GM23338 (cell line): ENCODE results near the gene NUDT6.
A peak's percentile ranks its signal among the peaks of the same experiment; 100 is the strongest.

Experiments
- CREB1 ChIP-seq: fragments of 250-450 bp; sonication (Bioruptor Pico); IDR thresholded peaks from 2 replicates; pipeline ENCODE4 v1.5.0; 2020; ENCODE audit warnings: low read depth, mild to moderate bottlenecking, moderate library complexity
- EZH2 ChIP-seq: fragments of 200-600 bp; sonication (generic); IDR thresholded peaks from one replicate; pipeline ENCODE4 v1.8.0; 2017; ENCODE audit warnings: antibody characterized with exemption, mild to moderate bottlenecking, low read depth; ENCODE audit not compliant: unreplicated experiment
- EZH2phosphoT487 ChIP-seq: fragments of 200-600 bp; sonication (generic); IDR thresholded peaks from one replicate; pipeline ENCODE4 v1.8.1; 2018; ENCODE audit warnings: antibody characterized with exemption; ENCODE audit not compliant: unreplicated experiment
- JUNB ChIP-seq: IDR thresholded peaks from one replicate; pipeline ENCODE4 v1.6.1; 2016; ENCODE audit warnings: antibody characterized with exemption; ENCODE audit not compliant: unreplicated experiment
- NANOG ChIP-seq: IDR thresholded peaks from 2 replicates; pipeline ENCODE4 v1.6.1; 2016; ENCODE audit warnings: antibody characterized with exemption, borderline replicate concordance
- POLR2AphosphoS5 ChIP-seq: IDR thresholded peaks from 2 replicates; pipeline ENCODE4 v1.6.1; 2016; ENCODE audit warnings: antibody characterized with exemption, low read depth
- STAT1 ChIP-seq: IDR thresholded peaks from one replicate; pipeline ENCODE4 v1.6.1; 2016; ENCODE audit warnings: antibody characterized with exemption; ENCODE audit not compliant: unreplicated experiment
- ZNF114 ChIP-seq: fragments of 250-450 bp; sonication (Bioruptor Pico); IDR thresholded peaks from 2 replicates; pipeline ENCODE4 v1.5.0; 2020; ENCODE audit warnings: mild to moderate bottlenecking, moderate library complexity
- TF ChIP-seq, protein P1 (sequence below), 2 experiments: fragments of 200-600 bp in 1 of 2; sonication (generic) in 1 of 2; conservative IDR thresholded peaks; 2 replicates each; pipeline versions ENCODE4 v1.5.1 to v1.6.1; 2016 to 2017; ENCODE audit warnings: antibody characterized with exemption in 2 of 2, low read depth in 2 of 2, mild to moderate bottlenecking in 2 of 2, moderate library complexity in 1 of 2
- TF ChIP-seq, protein P2 (sequence below): IDR thresholded peaks from 2 replicates; pipeline ENCODE4 v1.6.1; 2016; ENCODE audit warnings: antibody characterized with exemption
- TF ChIP-seq, protein P3 (sequence below): IDR thresholded peaks from one replicate; pipeline ENCODE4 v1.6.1; 2018; ENCODE audit warnings: antibody characterized with exemption; ENCODE audit not compliant: unreplicated experiment
- TF ChIP-seq, protein P4 (sequence below): fragments of 250-450 bp; sonication (Bioruptor Pico); IDR thresholded peaks from 2 replicates; pipeline ENCODE4 v1.5.0; 2020; ENCODE audit warnings: mild to moderate bottlenecking, moderate library complexity

DNA sequence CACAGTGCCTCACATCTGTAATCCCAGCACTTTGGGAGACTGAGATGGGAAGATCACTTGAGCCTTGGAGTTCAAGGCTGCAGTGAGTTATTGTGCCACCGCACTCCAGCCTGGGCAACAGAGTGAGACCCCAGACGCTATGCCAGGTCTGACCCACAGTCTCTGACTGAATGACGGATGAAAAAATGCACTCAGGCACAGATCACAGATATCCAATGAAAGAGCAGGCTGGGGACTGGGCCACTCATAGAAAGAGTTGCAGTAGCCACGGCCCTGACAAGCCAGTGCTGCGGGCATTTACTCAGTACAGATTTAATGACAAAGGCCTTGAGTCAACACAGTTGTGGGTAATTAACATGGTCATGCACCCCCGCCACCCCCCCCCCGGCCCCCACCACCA is 22.7 kb downstream of the NUDT6 start:
- TF ChIP-seq, protein P1, sequence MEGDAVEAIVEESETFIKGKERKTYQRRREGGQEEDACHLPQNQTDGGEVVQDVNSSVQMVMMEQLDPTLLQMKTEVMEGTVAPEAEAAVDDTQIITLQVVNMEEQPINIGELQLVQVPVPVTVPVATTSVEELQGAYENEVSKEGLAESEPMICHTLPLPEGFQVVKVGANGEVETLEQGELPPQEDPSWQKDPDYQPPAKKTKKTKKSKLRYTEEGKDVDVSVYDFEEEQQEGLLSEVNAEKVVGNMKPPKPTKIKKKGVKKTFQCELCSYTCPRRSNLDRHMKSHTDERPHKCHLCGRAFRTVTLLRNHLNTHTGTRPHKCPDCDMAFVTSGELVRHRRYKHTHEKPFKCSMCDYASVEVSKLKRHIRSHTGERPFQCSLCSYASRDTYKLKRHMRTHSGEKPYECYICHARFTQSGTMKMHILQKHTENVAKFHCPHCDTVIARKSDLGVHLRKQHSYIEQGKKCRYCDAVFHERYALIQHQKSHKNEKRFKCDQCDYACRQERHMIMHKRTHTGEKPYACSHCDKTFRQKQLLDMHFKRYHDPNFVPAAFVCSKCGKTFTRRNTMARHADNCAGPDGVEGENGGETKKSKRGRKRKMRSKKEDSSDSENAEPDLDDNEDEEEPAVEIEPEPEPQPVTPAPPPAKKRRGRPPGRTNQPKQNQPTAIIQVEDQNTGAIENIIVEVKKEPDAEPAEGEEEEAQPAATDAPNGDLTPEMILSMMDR (conservative IDR thresholded peaks at IDR 0.05; ENCODE audit: low read depth in 2 of 2) = no peak
- TF ChIP-seq EZH2 (no peak), POLR2AphosphoS5 (peak; percentile 75), STAT1 (no peak), CREB1 (CRISPR knock-in tag) (no peak), EZH2phosphoT487 (no peak), JUNB (no peak), ZNF114 (no peak), NANOG (no peak)
- TF ChIP-seq, protein P2, sequence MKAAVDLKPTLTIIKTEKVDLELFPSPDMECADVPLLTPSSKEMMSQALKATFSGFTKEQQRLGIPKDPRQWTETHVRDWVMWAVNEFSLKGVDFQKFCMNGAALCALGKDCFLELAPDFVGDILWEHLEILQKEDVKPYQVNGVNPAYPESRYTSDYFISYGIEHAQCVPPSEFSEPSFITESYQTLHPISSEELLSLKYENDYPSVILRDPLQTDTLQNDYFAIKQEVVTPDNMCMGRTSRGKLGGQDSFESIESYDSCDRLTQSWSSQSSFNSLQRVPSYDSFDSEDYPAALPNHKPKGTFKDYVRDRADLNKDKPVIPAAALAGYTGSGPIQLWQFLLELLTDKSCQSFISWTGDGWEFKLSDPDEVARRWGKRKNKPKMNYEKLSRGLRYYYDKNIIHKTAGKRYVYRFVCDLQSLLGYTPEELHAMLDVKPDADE = no peak
- TF ChIP-seq, protein P3, sequence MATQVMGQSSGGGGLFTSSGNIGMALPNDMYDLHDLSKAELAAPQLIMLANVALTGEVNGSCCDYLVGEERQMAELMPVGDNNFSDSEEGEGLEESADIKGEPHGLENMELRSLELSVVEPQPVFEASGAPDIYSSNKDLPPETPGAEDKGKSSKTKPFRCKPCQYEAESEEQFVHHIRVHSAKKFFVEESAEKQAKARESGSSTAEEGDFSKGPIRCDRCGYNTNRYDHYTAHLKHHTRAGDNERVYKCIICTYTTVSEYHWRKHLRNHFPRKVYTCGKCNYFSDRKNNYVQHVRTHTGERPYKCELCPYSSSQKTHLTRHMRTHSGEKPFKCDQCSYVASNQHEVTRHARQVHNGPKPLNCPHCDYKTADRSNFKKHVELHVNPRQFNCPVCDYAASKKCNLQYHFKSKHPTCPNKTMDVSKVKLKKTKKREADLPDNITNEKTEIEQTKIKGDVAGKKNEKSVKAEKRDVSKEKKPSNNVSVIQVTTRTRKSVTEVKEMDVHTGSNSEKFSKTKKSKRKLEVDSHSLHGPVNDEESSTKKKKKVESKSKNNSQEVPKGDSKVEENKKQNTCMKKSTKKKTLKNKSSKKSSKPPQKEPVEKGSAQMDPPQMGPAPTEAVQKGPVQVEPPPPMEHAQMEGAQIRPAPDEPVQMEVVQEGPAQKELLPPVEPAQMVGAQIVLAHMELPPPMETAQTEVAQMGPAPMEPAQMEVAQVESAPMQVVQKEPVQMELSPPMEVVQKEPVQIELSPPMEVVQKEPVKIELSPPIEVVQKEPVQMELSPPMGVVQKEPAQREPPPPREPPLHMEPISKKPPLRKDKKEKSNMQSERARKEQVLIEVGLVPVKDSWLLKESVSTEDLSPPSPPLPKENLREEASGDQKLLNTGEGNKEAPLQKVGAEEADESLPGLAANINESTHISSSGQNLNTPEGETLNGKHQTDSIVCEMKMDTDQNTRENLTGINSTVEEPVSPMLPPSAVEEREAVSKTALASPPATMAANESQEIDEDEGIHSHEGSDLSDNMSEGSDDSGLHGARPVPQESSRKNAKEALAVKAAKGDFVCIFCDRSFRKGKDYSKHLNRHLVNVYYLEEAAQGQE = no peak
- TF ChIP-seq, protein P4, sequence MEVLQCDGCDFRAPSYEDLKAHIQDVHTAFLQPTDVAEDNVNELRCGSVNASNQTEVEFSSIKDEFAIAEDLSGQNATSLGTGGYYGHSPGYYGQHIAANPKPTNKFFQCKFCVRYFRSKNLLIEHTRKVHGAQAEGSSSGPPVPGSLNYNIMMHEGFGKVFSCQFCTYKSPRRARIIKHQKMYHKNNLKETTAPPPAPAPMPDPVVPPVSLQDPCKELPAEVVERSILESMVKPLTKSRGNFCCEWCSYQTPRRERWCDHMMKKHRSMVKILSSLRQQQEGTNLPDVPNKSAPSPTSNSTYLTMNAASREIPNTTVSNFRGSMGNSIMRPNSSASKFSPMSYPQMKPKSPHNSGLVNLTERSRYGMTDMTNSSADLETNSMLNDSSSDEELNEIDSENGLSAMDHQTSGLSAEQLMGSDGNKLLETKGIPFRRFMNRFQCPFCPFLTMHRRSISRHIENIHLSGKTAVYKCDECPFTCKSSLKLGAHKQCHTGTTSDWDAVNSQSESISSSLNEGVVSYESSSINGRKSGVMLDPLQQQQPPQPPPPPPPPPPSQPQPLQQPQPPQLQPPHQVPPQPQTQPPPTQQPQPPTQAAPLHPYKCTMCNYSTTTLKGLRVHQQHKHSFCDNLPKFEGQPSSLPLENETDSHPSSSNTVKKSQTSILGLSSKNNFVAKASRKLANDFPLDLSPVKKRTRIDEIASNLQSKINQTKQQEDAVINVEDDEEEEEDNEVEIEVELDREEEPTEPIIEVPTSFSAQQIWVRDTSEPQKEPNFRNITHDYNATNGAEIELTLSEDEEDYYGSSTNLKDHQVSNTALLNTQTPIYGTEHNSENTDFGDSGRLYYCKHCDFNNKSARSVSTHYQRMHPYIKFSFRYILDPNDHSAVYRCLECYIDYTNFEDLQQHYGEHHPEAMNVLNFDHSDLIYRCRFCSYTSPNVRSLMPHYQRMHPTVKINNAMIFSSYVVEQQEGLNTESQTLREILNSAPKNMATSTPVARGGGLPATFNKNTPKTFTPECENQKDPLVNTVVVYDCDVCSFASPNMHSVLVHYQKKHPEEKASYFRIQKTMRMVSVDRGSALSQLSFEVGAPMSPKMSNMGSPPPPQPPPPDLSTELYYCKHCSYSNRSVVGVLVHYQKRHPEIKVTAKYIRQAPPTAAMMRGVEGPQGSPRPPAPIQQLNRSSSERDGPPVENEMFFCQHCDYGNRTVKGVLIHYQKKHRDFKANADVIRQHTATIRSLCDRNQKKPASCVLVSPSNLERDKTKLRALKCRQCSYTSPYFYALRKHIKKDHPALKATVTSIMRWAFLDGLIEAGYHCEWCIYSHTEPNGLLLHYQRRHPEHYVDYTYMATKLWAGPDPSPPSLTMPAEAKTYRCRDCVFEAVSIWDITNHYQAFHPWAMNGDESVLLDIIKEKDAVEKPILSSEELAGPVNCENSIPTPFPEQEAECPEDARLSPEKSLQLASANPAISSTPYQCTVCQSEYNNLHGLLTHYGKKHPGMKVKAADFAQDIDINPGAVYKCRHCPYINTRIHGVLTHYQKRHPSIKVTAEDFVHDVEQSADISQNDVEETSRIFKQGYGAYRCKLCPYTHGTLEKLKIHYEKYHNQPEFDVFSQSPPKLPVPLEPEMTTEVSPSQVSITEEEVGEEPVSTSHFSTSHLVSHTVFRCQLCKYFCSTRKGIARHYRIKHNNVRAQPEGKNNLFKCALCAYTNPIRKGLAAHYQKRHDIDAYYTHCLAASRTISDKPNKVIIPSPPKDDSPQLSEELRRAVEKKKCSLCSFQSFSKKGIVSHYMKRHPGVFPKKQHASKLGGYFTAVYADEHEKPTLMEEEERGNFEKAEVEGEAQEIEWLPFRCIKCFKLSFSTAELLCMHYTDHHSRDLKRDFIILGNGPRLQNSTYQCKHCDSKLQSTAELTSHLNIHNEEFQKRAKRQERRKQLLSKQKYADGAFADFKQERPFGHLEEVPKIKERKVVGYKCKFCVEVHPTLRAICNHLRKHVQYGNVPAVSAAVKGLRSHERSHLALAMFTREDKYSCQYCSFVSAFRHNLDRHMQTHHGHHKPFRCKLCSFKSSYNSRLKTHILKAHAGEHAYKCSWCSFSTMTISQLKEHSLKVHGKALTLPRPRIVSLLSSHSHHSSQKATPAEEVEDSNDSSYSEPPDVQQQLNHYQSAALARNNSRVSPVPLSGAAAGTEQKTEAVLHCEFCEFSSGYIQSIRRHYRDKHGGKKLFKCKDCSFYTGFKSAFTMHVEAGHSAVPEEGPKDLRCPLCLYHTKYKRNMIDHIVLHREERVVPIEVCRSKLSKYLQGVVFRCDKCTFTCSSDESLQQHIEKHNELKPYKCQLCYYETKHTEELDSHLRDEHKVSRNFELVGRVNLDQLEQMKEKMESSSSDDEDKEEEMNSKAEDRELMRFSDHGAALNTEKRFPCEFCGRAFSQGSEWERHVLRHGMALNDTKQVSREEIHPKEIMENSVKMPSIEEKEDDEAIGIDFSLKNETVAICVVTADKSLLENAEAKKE (CRISPR knock-in tag) = no peak
